Measurements from ENCODE around the gene FAM117A.

- TF ChIP-seq CTCF (IDR thresholded peaks at IDR 0.05) (no peak), POLR2A (IDR thresholded peaks at IDR 0.05) (no peak)
Observed at GRCh38 chr17:49748223-49748622, 15.7 kb downstream of the FAM117A start.

Data from right lobe of liver (tissue), 4 donors.